Upper lobe of right lung (tissue), 1 donor: ENCODE data around the gene SRSF12. TPM values are rescaled to one million over a fixed set of nuclear protein-coding genes. Genes with fewer than 3 reads are reported as not detected.
A peak's percentile ranks its signal among the peaks of the same experiment; 100 is the strongest.

Source experiments
- ATAC-seq: fragments of 200-7000 bp; cut with Tn5 transposase; one replicate; pipeline ENCODE4 v1.9.1; 2020; ENCODE audit warnings: mild to moderate bottlenecking, moderate library complexity
- DNase-seq: peaks from one replicate; pipeline ENCODE4 v3.0.0-alpha.2; 2020
- H3K27ac ChIP-seq: fragments of 200-600 bp; one replicate; pipeline ENCODE4 v1.8.0; 2022
- H3K27me3 ChIP-seq: fragments of 200-600 bp; one replicate; pipeline ENCODE4 v1.8.0; 2022; ENCODE audit warnings: mild to moderate bottlenecking
- H3K36me3 ChIP-seq: fragments of 200-600 bp; one replicate; pipeline ENCODE4 v1.8.0; 2022
- H3K4me1 ChIP-seq: fragments of 200-600 bp; one replicate; pipeline ENCODE4 v1.8.0; 2022
- H3K4me3 ChIP-seq: fragments of 200-600 bp; one replicate; pipeline ENCODE4 v1.8.0; 2022; ENCODE audit warnings: mild to moderate bottlenecking
- H3K9me3 ChIP-seq: fragments of 200-600 bp; one replicate; pipeline ENCODE4 v1.8.0; 2022
- CTCF ChIP-seq: fragments of 200-600 bp; IDR thresholded peaks from one replicate; pipeline ENCODE4 v1.8.0; 2022; ENCODE audit warnings: antibody characterized with exemption
- intact Hi-C: fragments of 100-400 bp; cut with DNase I; formaldehyde crosslinking; loops from one replicate; pipeline ENCODE4 v1.11.0; 2022
- total RNA-seq: library from RNA; stranded (reverse); fragmentation: NEBNext Ultra II Directional; extraction: Animal tissue kit (Norgen Biotek cat#: 25700); gene quantifications from one replicate; pipeline ENCODE4 v1.2.1, GENCODE V29; 2021
- donor health status: DM: no; HTN: yes; CAD: no; lungs with severe emphysema.

The SRSF12 gene
- total RNA-seq, 1 donor from 2014 or later = not detected

GRCh38 chr6:89144354-89144906, 26.6 kb upstream of the SRSF12 start:
- no peaks in the 10 kb centered on the region for H3K27me3 ChIP-seq
- DNase-seq (no peak), ATAC-seq (no peak)
- H3K4me3 ChIP-seq = no peak overlapping the region
- peaks cover 8% of the 10 kb centered on the region for H3K4me1 ChIP-seq
- no peaks in the 10 kb centered on the region for H3K9me3 ChIP-seq
- intact Hi-C loops = no loop called here
- no peak overlapping the region for H3K27ac ChIP-seq
- TF ChIP-seq CTCF = no peak
- H3K36me3 ChIP-seq = no peaks in the 10 kb centered on the region

GRCh38 chr6:89140347-89141156, 22.7 kb upstream of the SRSF12 start:
- no peak overlapping the region for H3K27ac ChIP-seq
- intact Hi-C loops = no loop called here
- TF ChIP-seq CTCF = no peak
- H3K9me3 ChIP-seq = no peaks in the 10 kb centered on the region
- ATAC-seq (peak; percentile 62), DNase-seq (no peak)
- no peak overlapping the region for H3K4me3 ChIP-seq
- H3K36me3 ChIP-seq = no peaks in the 10 kb centered on the region
- H3K4me1 ChIP-seq = no peaks in the 10 kb centered on the region
- no peaks in the 10 kb centered on the region for H3K27me3 ChIP-seq

DNA sequence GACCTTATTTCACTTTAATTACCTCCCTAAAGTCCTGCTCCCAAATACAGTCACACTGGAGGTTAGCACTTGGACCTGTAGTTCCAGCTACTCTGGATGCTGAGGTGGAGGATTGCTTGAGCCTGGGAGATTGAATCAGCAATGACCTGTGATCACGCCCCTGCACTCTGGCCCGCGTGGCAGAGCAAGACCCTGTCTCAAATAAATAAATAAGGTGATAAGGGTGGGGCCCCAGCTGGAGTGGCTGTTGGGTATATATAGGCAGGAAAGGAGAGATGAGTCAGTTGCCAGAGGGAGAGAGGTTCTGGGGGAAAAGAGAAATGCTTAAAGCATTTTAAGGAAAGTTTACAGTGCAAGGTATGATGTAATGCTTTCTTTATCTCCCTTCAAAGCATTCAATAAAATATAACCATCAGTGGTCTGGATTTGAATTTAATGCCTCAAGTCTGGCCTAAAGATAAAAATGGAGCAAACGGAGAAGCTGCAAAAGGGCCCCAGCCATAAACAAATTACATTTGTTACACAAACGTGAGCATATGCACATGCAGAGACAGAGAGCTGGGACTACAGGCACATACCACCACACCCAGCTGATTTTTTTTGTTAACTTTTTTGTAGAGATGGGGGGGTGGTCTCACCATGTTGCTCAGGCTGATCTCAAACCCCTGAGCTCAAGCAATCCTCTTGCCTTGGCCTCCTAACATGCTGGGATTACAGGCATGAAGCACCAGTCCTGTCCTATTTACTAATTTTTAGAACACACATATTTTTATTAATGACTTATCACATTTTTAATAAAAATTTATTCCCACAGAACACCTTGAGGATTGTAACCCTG, 21.9 kb upstream of the SRSF12 start:
- H3K4me1 ChIP-seq = no peaks in the 10 kb centered on the region

GRCh38 chr6:89138173-89138572, 20.3 kb upstream of the SRSF12 start:
- no peaks in the 10 kb centered on the region for H3K4me1 ChIP-seq
- no peak for TF ChIP-seq CTCF
- H3K4me3 ChIP-seq = no peak overlapping the region
- ATAC-seq (no peak), DNase-seq (no peak)
- H3K36me3 ChIP-seq = no peaks in the 10 kb centered on the region
- intact Hi-C loops = no loop called here
- no peaks in the 10 kb centered on the region for H3K27me3 ChIP-seq
- H3K9me3 ChIP-seq = no peaks in the 10 kb centered on the region
- H3K27ac ChIP-seq = no peak overlapping the region

More for the DNA sequence above, 21.9 kb upstream of the SRSF12 start:
- Histone ChIP-seq H3K9me3 (no peaks in the 10 kb centered on the region), H3K36me3 (no peaks in the 10 kb centered on the region), H3K4me3 (no peak overlapping the region), H3K27me3 (no peaks in the 10 kb centered on the region), H3K27ac (no peak overlapping the region)
- DNase-seq (no peak), ATAC-seq (no peak)
- intact Hi-C loops = no loop called here
- TF ChIP-seq CTCF = no peak

DNA sequence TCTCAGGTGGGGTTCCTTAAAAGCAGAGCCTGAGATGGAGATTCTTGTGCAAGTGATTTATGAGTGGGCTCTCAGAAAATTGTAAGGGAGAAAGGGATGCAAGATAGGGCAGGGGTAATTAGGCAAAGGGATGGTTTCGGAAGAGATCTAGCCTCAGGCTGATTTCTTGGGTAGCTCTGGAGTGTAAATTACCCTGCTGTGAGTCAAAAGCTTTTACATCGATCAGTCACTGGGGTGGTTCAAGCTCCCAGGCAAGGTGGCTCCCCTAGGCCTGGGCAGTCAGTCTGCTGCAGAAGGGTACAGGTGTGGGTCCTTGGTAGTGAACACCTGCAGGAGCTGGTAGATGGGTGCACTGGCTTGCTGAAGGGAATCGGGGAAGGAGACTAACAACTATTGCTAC, 16.9 kb upstream of the SRSF12 start:
- ATAC-seq (no peak), DNase-seq (no peak)
- no peak overlapping the region for H3K27ac ChIP-seq
- no peak for TF ChIP-seq CTCF
- H3K4me1 ChIP-seq = no peaks in the 10 kb centered on the region
- intact Hi-C loops = no loop called here
- H3K27me3 ChIP-seq = no peaks in the 10 kb centered on the region
- no peak overlapping the region for H3K4me3 ChIP-seq
- no peaks in the 10 kb centered on the region for H3K36me3 ChIP-seq
- H3K9me3 ChIP-seq = no peaks in the 10 kb centered on the region
